Right lobe of liver (tissue), 6 donors: Measurements from ENCODE around the gene RAB1B. TPM values are rescaled to one million over a fixed set of nuclear protein-coding genes. Genes with fewer than 3 reads are reported as not detected.

Source experiments
- ATAC-seq, 4 donors: fragments of 200-7000 bp; cut with Tn5 transposase; one replicate each; pipeline ENCODE4 v1.9.1; 2020; ENCODE audit warnings: mild to moderate bottlenecking in 4 of 4, moderate library complexity in 4 of 4
- DNase-seq, 3 donors: peaks; one replicate each; pipeline ENCODE4 v3.0.0-alpha.2; 2020
- H3K27ac ChIP-seq, 3 donors: fragments of 200-600 bp; one replicate each; pipeline ENCODE4 v1.8.0; 2022
- H3K27me3 ChIP-seq, 2 donors: fragments of 200-600 bp; one replicate each; pipeline ENCODE4 v1.8.0; 2022
- H3K36me3 ChIP-seq, 4 donors: fragments of 200-600 bp; sonication (generic) in 1 of 4; one replicate each; pipeline versions ENCODE4 v1.5.1 to v1.8.0; 2017 to 2022; ENCODE audit warnings: control low read depth in 1 of 4
- H3K4me1 ChIP-seq, 4 donors: fragments of 200-600 bp; sonication (generic) in 1 of 4; one replicate each; pipeline versions ENCODE4 v1.5.1 to v1.8.0; 2017 to 2022; ENCODE audit warnings: control low read depth in 1 of 4
- H3K4me3 ChIP-seq, 3 donors: fragments of 200-600 bp; one replicate each; pipeline ENCODE4 v1.8.0; 2022
- H3K9me3 ChIP-seq, 4 donors: fragments of 200-600 bp; sonication (generic) in 1 of 4; one replicate each; pipeline versions ENCODE4 v1.5.1 to v1.8.0; 2017 to 2022; ENCODE audit warnings: control low read depth in 1 of 4
- POLR2A ChIP-seq: fragments of 450-650 bp; IDR thresholded peaks from one replicate; pipeline ENCODE4 v1.6.1; 2017; ENCODE audit warnings: antibody characterized with exemption, mild to moderate bottlenecking
- WGBS: methylation state at CpG from one replicate; pipeline ENCODE4 v1.1.6; 2018; ENCODE audit warnings: low coverage, low lambda C conversion rate; ENCODE audit not compliant: insufficient coverage; ENCODE audit errors: missing lambda C conversion rate; 5-methylcytosine and 5-hydroxymethylcytosine counted together
- intact Hi-C, 2 donors: fragments of 100-400 bp; cut with DNase I; formaldehyde crosslinking; loops; one replicate each; pipeline versions ENCODE4 v1.11.2 to v1.14.1; 2022
- total RNA-seq, 6 experiments: library from RNA; depleted of rRNA in 2 of 6; stranded (reverse); fragments of >200 nt in 2 of 6; fragmentation: NEBNext Ultra II Directional in 3 of 6; extraction: Animal tissue kit (Norgen Biotek cat#: 25700) in 3 of 6; gene quantifications; one replicate each; pipeline versions ENCODE4 v1.1.0 to v1.2.4, GENCODE V29; 2016 to 2023
- TF ChIP-seq, protein P1 (sequence below), 4 donors: fragments of 200-600 bp in 3 of 4; fragments of 450-650 bp in 1 of 4; IDR thresholded peaks; one replicate each; pipeline versions ENCODE4 v1.5.1 to v1.8.0; 2016 to 2022; ENCODE audit warnings: antibody characterized with exemption in 4 of 4, mild to moderate bottlenecking in 2 of 4
- donor health status: DM: no; HTN: yes; CAD: no.
- donor health status: DM: no; HTN: no; CAD: no.
- donor health status: DM: no; HTN: no; CAD: no.
- donor health status: DM: no; HTN: yes; CAD: no.
- donor health status: DM: no; HTN: yes; CAD: no.

RAB1B gene
- total RNA-seq, 6 experiments from 2014 or later, result 52.3 to 69.0 (median 59.6) TPM

DNA sequence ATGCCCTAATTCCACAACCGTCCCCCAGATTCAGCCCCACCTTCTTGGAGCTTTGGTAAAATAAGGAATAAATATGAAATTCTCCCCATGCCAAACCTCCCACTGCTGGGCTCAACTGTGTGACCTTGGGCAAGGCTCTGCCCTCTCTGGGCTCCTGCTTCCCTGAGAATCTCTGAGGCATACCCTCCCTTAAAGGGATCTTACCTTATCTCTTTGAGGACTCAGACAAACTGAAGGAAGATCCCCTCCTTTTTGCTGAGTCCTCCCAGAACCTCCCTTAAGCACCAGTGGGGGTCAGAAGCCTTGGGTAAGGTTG lies 45.7 kb downstream of the RAB1B start:
- TF ChIP-seq POLR2A, result no peak
- TF ChIP-seq, protein P1, sequence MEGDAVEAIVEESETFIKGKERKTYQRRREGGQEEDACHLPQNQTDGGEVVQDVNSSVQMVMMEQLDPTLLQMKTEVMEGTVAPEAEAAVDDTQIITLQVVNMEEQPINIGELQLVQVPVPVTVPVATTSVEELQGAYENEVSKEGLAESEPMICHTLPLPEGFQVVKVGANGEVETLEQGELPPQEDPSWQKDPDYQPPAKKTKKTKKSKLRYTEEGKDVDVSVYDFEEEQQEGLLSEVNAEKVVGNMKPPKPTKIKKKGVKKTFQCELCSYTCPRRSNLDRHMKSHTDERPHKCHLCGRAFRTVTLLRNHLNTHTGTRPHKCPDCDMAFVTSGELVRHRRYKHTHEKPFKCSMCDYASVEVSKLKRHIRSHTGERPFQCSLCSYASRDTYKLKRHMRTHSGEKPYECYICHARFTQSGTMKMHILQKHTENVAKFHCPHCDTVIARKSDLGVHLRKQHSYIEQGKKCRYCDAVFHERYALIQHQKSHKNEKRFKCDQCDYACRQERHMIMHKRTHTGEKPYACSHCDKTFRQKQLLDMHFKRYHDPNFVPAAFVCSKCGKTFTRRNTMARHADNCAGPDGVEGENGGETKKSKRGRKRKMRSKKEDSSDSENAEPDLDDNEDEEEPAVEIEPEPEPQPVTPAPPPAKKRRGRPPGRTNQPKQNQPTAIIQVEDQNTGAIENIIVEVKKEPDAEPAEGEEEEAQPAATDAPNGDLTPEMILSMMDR (IDR thresholded peaks at IDR 0.05), result no peak
- H3K36me3 ChIP-seq, result no peaks in the 10 kb centered on the region
- peaks cover 0 to 18% (median 8%) of the 10 kb centered on the region in 4 donors for H3K4me1 ChIP-seq
- DNase-seq (no peak), ATAC-seq (no peak)
- intact Hi-C loops, result no loop called here
- no peaks in the 10 kb centered on the region for H3K27me3 ChIP-seq
- WGBS, result 80% methylated on average over 1 of the region's 1 CpG
- H3K4me3 ChIP-seq, result no peak overlapping the region
- H3K9me3 ChIP-seq, result no peaks in the 10 kb centered on the region
- no peak overlapping the region for H3K27ac ChIP-seq

DNA sequence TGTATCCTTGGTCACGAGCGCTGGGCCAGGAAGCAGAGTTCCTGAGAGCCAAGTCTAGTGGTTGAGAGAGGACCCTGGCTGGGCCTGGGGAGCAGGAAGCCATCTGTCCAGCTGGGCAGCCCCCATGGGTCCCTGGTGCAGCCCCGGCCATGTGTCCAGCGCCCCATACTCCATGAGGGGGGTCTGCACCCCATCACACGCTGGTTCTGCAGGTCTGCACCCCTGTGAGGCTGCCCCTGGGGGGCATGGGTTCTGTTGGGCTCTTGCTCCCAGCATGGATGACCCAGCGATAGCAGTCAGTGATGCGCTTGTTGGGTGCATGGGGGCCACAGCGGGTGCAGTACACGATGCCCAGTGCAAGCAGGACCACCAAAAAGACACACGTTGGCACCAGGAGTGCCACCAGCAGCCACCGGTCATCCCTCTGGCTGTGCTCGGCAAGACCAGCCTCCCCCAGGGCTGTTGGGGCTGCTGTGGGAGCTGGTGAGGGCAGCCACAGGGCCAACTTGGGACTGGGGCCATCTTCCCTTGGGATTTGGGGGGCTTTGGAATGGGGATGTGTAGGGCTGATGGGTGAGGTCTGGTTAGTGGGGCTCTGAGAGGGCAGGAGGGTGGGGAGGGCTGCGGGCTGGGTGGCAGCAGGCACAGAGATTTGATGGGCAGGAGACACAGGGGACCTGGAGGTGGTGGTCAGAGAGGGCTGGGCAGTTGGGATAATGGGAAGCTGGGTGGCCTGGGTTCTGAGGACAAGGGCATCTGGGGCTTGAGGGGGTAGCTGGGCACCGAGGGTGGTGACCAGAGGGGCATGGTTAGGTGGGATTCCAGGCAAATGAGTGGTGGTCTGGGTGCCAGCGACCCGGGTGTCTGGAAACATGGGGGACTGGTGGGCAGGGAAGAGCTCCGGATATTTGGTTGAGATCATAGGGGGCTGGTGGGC lies 46.4 kb downstream of the RAB1B start:
- Histone ChIP-seq H3K9me3 (no peaks in the 10 kb centered on the region), H3K4me3 (no peak overlapping the region), H3K27ac (no peak overlapping the region), H3K4me1 (peaks cover 0 to 18% (median 8%) of the 10 kb centered on the region in 4 donors), H3K36me3 (no peaks in the 10 kb centered on the region), H3K27me3 (no peaks in the 10 kb centered on the region)
- 85% methylated on average over 4 of the region's 17 CpGs for WGBS
- intact Hi-C loops, result no loop called here
- no peak for ATAC-seq
- no peak for TF ChIP-seq POLR2A
- TF ChIP-seq, protein P1 (IDR thresholded peaks at IDR 0.05), result no peak
- DNase-seq, result no peak

DNA sequence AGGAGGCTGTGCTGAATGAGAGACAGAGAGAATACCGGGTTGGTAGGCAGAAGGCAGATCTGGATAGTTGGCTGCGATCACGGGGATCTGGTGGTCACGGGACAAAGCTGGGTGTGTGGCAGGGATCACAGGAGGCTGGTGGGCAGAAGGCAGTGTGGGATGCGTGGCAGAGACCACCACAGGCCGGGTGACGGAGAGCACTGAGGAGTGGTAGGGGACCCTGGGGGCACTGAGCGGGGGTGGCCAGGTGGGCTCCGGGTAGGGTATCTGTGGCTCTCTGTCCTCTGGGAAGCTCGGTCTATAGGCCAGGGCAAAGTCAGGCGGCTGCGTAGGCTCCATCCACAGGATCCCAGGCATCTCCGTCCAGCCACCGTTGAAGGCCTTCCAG lies 47.1 kb downstream of the RAB1B start:
- Histone ChIP-seq H3K9me3 (no peaks in the 10 kb centered on the region), H3K27me3 (no peaks in the 10 kb centered on the region), H3K4me1 (peaks cover 0 to 18% (median 8%) of the 10 kb centered on the region in 4 donors), H3K36me3 (no peaks in the 10 kb centered on the region), H3K4me3 (no peak overlapping the region), H3K27ac (no peak overlapping the region)
- 80% methylated on average over 1 of the region's 14 CpGs for WGBS
- TF ChIP-seq, protein P1 (IDR thresholded peaks at IDR 0.05), result no peak
- no peak for TF ChIP-seq POLR2A
- intact Hi-C loops, result no loop called here
- ATAC-seq (no peak), DNase-seq (no peak)

DNA sequence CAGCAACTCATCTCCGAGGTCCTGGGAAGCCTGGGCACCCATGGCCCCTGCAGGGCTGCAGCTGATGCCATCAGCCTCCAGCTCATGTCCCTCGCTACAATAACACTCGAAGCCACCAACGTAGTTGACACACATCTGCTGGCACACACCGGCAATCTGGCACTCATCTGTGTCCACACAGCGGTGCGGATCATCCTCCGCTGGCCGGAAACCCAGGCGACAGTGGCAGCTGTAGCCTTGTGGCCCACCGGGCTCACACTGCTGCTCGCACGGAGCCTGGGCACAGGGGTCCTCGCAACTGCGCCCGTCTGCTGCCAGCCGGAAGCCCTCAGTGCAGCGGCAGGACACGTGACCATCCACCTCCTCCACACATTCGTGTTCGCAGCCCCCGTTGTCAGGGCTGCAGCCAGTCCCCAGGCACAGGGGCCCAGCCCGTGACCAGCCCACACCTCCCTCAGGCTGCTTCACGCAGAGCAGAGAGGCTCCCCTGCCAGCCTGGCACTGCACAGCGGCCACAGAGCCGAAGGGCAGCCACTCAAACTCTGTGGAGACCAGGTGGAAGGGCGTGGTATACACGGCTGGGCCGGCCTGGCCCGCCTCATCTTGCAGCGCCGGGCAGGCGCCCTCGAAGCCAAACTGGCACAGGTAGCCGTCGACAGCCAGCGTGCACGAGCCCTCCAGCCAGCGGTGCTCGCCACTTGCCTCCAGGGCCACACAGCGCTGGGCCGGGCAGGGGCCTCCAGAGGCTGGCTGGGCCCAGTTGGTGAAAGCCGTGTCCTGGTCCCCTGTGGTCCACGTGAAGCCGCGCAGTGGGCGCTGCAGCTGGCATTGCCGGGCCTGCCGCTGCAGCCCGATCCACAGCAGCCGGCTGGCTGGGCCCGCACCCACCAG lies 47.7 kb downstream of the RAB1B start:
- Histone ChIP-seq H3K27ac (no peak overlapping the region), H3K4me3 (peak overlapping the region; percentile 2 to 31 (median 14))
- 81% methylated on average over 6 of the region's 52 CpGs for WGBS

More for the DNA sequence above, 47.7 kb downstream of the RAB1B start:
- DNase-seq, result no peak
- H3K27me3 ChIP-seq, result no peaks in the 10 kb centered on the region
- intact Hi-C loops, result no loop called here
- ATAC-seq, result no peak
- H3K9me3 ChIP-seq, result no peaks in the 10 kb centered on the region
- no peaks in the 10 kb centered on the region for H3K36me3 ChIP-seq
- TF ChIP-seq, protein P1 (IDR thresholded peaks at IDR 0.05), result no peak
- TF ChIP-seq POLR2A, result no peak
- peaks cover 0 to 18% (median 8%) of the 10 kb centered on the region in 4 donors for H3K4me1 ChIP-seq
